H1 (cell line): Measurements from ENCODE around the gene TMPRSS11F.

Experiments
- CREB1 ChIP-seq: IDR thresholded peaks from 2 replicates; pipeline ENCODE4 v1.6.1; 2012; ENCODE audit warnings: inconsistent platforms
- CTCF ChIP-seq, 3 experiments: IDR thresholded peaks; 1 replicate in 2 of 3; 2 replicates in 1 of 3; pipeline versions ENCODE4 v1.5.1 to v1.6.1; 2011; ENCODE audit warnings: low read length in 3 of 3, mild to moderate bottlenecking in 3 of 3, inconsistent platforms in 2 of 3, low read depth in 1 of 3, moderate library complexity in 1 of 3; ENCODE audit not compliant: insufficient read depth in 1 of 3; ENCODE audit errors: control extremely low read depth in 1 of 3
- EZH2 ChIP-seq: fragments of 200-600 bp; sonication (generic); IDR thresholded peaks from 2 replicates; pipeline ENCODE4 v1.7.1; 2012; ENCODE audit warnings: low read depth, mild to moderate bottlenecking, moderate library complexity, low read length, inconsistent platforms; ENCODE audit not compliant: severe bottlenecking
- GABPA ChIP-seq: IDR thresholded peaks from 2 replicates; pipeline ENCODE4 v1.6.1; 2011; ENCODE audit warnings: mild to moderate bottlenecking, low read length, moderate library complexity, borderline replicate concordance; ENCODE audit not compliant: insufficient read depth
- KDM1A ChIP-seq: fragments of 200-600, 300-600 bp; sonication (generic); IDR thresholded peaks from 2 replicates; pipeline ENCODE4 v1.7.1; 2016; ENCODE audit warnings: mild to moderate bottlenecking, low read length, borderline replicate concordance
- MAX ChIP-seq: IDR thresholded peaks from 2 replicates; pipeline ENCODE4 v1.6.1; 2012; ENCODE audit warnings: inconsistent platforms
- NRF1 ChIP-seq: IDR thresholded peaks from 2 replicates; pipeline ENCODE4 v1.6.1; 2011; ENCODE audit warnings: mild to moderate bottlenecking, low read depth, low read length, improper control_type of control experiment
- POLR2A ChIP-seq, 2 experiments: IDR thresholded peaks; 1 replicate in 1 of 2; 2 replicates in 1 of 2; pipeline ENCODE4 v1.6.1; 2011; ENCODE audit warnings: low read depth in 2 of 2, low read length in 2 of 2, mild to moderate bottlenecking in 2 of 2; ENCODE audit errors: control extremely low read depth in 1 of 2
- POLR2AphosphoS5 ChIP-seq: IDR thresholded peaks from 2 replicates; pipeline ENCODE4 v1.6.1; 2011; ENCODE audit warnings: low read depth, low read length
- TAF1 ChIP-seq: IDR thresholded peaks from 2 replicates; pipeline ENCODE4 v1.6.1; 2011; ENCODE audit warnings: mild to moderate bottlenecking, low read depth, low read length
- YY1 ChIP-seq: IDR thresholded peaks from 2 replicates; pipeline ENCODE4 v1.6.1; 2011; ENCODE audit warnings: low read depth, mild to moderate bottlenecking, low read length
- TF ChIP-seq, protein P1 (sequence below): IDR thresholded peaks from 2 replicates; pipeline ENCODE4 v1.6.1; 2011; ENCODE audit warnings: low read depth, mild to moderate bottlenecking, low read length; ENCODE audit not compliant: insufficient read depth

DNA sequence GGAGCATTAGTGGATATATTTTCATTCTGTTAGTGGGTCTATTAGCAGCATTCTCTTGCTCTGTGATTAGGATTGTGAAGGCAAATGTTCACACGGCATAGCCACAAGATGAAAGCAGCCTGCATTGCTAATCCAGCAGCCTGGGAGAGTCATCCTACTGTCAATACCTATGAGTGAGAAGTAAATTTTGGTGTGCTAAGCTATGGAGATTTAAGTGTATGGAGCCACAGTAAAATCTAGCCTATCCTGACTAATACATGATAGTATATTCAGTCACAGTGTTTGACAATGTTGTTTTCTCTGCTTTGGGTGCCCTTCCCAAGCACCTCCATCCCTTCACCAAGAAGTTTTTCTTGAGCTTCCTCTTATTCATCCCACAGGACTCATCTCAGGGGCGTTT is 47.2 kb upstream of the TMPRSS11F start:
- TF ChIP-seq, protein P1, sequence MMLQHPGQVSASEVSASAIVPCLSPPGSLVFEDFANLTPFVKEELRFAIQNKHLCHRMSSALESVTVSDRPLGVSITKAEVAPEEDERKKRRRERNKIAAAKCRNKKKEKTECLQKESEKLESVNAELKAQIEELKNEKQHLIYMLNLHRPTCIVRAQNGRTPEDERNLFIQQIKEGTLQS, result no peak
- TF ChIP-seq CTCF (IDR thresholded peaks at IDR 0.05; ENCODE audit: control extremely low read depth in 1 of 3, insufficient read depth in 1 of 3, low read depth in 1 of 3, low read length in 3 of 3) (no peak), TAF1 (no peak), KDM1A (no peak), YY1 (no peak), POLR2A (IDR thresholded peaks at IDR 0.05; ENCODE audit: control extremely low read depth in 1 of 2, low read depth in 2 of 2, low read length in 2 of 2) (no peak), NRF1 (no peak), EZH2 (no peak), POLR2AphosphoS5 (no peak), GABPA (no peak), MAX (no peak), CREB1 (no peak)
